Activated CD4-positive, alpha-beta T cell treated with anti-CD3 and anti-CD28 coated beads, Interleukin-2, amount 50 U/mL, for 1 hour (primary cell): ENCODE results near the gene DPF1.
"Not testable (repeated sequence)": the region's sequence is repeated elsewhere in the genome, so short reads cannot be mapped to it uniquely, and the experiment has no call there.

Source experiments
- DNase-seq: peaks from one replicate; pipeline ENCODE4 v3.0.0-alpha.2; 2020

Gene DPF1

GRCh38 chr19:38250428-38250820 lies 26.4 kb upstream of the DPF1 start:
- DNase-seq: no peak

- DNase-seq: no peak
Observed at GRCh38 chr19:38248421-38248820, 24.4 kb upstream of the DPF1 start.

GRCh38 chr19:38247734-38248268 lies 23.8 kb upstream of the DPF1 start:
- no peak for DNase-seq

GRCh38 chr19:38247126-38247525 lies 23.1 kb upstream of the DPF1 start:
- DNase-seq: no peak

GRCh38 chr19:38245826-38246498 lies 21.9 kb upstream of the DPF1 start:
- no peak for DNase-seq

- DNase-seq: no peak
Observed at GRCh38 chr19:38243279-38243673, 19.3 kb upstream of the DPF1 start.

GRCh38 chr19:38239816-38240215 lies 15.8 kb upstream of the DPF1 start:
- DNase-seq: no peak

GRCh38 chr19:38234615-38235014 lies 10.6 kb upstream of the DPF1 start:
- DNase-seq: no peak

GRCh38 chr19:38233740-38234251 lies 9.8 kb upstream of the DPF1 start:
- peak; percentile 76 for DNase-seq

GRCh38 chr19:38231918-38232317 lies 7.9 kb upstream of the DPF1 start:
- DNase-seq: no peak

GRCh38 chr19:38230506-38231133 lies 6.6 kb upstream of the DPF1 start:
- not testable (repeated sequence) for DNase-seq

GRCh38 chr19:38229585-38230073 lies 5.6 kb upstream of the DPF1 start:
- peak; percentile 57 for DNase-seq

GRCh38 chr19:38228491-38229439 lies 4.7 kb upstream of the DPF1 start:
- DNase-seq: no peak

GRCh38 chr19:38228005-38228377 lies 4.0 kb upstream of the DPF1 start:
- no peak for DNase-seq

- DNase-seq: no peak
Observed at GRCh38 chr19:38227287-38228004, 3.4 kb upstream of the DPF1 start.

- DNase-seq: not testable (repeated sequence)
Observed at GRCh38 chr19:38224863-38225218, 819 bp upstream of the DPF1 start.

GRCh38 chr19:38223617-38224013 lies 407 bp downstream of the DPF1 start:
- DNase-seq: no peak

- no peak for DNase-seq
Observed at GRCh38 chr19:38223119-38223523, 901 bp downstream of the DPF1 start.

GRCh38 chr19:38221919-38222830 lies 1.8 kb downstream of the DPF1 start:
- DNase-seq: no peak

- DNase-seq: no peak
Observed at GRCh38 chr19:38221421-38221820, 2.6 kb downstream of the DPF1 start.

GRCh38 chr19:38219221-38219620 lies 4.8 kb downstream of the DPF1 start:
- DNase-seq: no peak
